ENCODE measurements around the gene EIF3I.
A peak's percentile ranks its signal among the peaks of the same experiment; 100 is the strongest.
"Not testable (repeated sequence)": the region's sequence is repeated elsewhere in the genome, so short reads cannot be mapped to it uniquely, and the experiment has no call there.

EIF3I gene

DNA sequence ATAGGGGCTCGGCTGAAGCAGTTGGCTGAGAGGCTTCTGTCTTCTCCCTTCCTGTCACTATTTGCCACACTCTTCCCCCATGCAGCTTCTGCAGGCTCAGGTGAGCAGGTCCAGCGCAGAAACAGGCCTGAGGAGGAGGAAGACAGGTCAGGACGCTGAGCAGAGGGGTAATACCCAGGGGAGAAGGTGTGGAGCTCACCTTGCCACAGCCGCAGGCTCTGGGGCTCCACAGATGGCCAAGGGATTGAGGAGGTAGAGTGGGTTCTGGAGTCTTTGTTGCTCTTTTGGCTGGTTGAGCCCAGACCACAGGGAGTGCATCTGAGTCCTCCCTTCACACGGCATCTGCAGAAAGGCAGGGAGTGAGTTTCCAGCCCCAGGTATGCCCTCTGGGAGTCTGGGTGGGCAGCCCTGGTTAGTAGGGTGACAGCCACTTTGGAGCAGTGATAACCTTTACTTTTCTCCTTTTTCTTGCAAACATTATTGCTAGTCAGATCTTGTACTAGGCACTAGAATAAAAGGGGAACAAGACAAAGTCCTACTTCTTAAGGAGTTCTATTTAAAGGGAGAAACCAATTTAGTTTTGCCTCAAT, 9.7 kb downstream of the EIF3I start:
- DNase-seq: no peak

DNA sequence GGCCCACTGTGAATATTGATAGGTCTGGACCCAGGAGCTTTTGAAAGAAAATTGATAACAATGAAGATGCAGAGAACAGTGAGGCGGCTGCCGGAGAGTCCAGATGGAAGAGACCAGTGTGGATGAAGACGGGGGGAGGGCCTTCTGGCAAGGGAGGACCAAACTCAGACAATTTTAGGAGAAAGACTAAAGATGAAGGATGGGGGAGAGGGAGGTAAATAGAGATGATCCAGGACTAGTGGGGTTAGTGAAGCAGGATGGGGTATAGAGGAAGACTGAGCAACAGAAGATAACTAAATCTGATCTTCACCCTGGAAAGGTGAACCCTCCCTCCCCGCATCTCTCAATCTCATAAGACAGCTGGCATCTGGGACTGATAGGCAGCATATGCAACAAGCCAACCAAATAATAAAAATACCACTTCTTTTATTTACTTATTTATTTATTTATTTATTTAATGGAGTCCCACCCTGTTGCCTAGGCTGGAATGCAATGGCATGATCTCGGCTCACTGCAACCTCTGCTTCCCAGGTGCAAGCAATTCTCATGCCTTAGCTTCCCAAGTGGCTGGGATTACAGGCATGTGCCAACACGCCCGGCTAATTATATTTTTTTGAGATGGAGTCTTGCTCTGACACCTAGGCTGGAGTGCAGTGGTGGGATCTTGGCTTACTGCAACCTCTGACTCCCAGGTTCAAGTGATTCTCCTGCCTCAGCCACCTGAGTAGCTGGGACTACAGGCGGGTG, 10.5 kb downstream of the EIF3I start:
- DNase-seq: no peak

DNA sequence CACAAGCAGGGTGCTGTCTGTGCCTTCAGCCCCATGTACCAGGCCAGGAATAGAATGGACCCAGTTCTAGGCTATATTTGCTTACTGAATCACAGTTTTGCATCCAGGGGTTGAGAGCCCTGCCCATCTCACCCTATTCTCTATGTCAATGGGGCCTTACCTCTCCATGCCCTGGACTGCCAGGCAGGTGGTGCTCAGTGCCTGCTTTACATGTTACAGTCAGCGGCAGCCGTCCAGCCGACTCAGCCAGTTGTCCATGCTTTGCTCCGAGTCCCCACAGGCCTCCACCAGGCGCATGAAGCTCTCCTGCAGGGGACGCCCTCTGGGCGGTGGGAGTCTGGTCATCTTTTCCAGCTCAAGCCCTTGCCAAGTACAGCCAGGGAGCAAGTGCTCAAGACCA, 12.6 kb downstream of the EIF3I start:
- DNase-seq: no peak

DNA sequence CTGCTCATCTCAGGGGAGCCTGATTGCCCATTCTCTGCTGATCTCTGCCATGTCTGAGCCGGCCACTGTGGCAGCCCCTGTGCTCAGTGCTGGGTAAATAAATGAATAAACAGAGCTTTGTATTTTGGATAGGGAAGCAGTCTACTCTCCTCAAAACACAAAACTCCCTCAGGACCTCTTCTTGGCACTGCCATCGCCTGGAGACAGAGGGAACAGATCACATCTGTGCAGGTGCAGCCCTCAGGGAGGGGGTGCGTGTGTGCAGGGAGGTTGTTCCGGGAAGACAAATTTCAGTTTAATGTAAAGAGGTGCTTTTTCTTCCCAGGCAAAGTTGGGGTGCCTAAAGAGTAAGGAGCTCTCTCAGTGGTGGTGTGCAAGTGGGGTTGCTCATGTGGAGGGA, 17.1 kb downstream of the EIF3I start:
- DNase-seq: peak in 7 of 56 donors; percentile 6 to 36 (median 10)

DNA sequence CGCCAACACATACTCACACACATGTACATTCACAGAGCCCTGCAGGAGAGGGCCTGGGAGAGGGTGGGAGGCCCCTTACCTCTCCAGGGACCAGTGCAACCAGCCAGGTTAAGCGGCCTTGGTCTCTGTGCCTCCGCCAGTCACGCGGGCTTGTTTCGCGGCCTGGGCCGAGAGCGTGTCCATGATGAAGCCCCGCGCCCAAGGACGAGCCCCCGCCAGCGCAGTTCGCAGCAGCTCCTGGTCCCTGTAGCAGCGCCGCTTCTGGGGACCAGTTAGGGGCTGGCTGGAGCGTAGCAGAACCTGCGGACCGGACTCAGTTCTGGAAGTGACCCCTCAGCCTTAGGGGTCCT, 17.6 kb downstream of the EIF3I start:
- DNase-seq: peak in 2 of 56 donors; percentile 18 to 34

DNA sequence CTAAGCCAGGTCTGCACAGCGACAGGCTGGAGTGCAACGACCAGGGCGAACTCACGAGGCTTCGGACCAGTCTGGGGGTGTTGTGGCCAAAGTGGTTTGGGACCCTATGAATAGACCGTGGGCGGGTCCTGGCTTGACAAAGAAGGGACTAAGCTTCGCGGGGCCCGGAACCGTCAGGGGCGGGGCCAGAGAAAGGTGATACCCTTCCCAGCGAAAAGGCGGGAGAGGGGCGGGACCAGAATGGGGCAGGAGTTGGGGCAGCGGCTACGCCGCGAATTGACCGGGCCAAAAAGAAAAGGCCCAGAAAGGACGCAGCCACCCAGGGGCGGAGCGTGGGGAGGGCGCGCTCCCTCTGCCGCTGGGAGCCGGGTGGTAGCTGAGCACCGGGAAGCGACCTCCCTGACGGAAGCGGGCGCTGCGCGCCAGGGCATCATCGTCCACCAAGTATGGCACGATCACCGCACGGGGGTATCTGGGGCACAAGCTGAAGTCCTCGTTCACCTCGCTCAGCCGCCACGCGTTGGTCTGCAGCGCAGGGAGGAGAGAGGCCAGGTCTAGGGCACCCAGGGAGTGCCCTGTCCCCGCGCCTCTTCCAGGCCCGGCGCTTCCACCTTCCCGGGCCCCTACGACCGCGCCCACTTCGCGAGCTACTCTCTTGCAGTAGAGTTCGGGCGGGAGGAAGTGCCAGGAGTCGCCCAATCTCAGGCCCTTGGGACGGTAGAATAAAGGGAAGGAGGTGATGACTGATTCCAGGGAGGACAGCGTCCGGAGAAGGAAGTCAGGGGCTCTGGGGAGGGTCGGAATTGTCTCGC, 18.1 kb downstream of the EIF3I start:
- DNase-seq: peak in 49 of 56 donors; percentile 10 to 80 (median 51)

DNA sequence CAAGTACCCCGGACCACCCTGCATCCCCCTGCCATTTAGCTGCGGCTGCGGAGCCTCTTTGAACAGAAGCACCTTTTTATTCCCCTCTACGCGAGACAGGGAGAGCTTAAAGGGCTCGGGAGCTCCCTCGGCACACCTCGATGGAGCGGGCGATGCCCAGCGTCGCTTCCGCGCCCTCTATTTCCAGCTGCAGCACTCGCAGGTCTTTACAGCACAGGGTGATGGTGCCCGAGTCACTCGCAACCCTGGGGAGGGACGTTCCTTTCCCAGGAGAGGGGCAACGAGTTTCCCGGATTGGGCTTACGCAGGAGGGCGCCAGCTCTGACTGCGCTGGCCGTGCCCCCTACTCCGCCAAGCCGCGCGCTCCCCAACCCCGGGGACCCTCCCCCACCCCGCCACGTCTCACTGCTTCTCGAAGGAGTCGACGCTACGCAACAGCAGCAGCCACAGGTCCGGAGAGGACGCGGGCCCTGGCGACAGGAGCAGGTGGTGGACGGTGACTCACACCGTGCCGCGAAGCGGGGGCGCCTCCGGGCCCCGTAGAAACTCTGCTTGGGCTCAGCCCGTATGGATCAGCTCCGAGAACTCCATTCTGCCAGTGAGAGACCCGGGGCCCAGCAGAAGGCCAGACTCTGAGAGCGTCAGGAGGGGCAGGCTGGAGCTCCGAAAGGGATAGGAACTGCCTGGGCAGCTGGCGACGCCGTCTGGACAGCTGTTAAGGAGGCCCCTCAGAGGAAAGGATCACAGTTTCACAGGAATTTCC, 19.0 kb downstream of the EIF3I start:
- DNase-seq: peak in 47 of 56 donors; percentile 11 to 73 (median 40)

DNA sequence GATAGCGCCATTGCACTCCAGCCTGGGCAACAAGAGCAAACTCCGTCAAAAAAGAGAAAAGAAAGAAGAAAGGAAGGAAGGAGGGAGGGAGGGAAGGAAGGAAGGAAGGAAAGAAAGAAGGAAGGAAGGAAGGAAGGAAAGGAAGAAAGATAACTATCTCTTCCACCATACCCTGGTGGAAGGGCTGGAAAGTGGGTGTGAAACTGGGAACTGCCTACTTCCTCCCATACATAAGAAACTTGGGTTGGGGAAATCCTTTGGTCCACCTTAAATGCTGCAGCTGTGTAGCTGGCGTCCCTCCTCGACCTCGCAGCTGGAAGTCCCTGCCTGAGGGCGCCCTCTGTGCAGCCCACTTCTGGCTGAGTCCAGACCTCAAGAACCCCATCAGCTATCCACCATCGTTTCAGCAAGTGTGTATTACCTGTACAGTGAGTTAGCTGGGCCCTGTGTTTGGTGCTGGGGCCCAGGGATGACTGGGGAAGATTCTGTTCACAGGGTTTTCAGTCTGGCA, 20.2 kb downstream of the EIF3I start:
- peak in 43 of 56 donors; percentile 2 to 68 (median 33) for DNase-seq

DNA sequence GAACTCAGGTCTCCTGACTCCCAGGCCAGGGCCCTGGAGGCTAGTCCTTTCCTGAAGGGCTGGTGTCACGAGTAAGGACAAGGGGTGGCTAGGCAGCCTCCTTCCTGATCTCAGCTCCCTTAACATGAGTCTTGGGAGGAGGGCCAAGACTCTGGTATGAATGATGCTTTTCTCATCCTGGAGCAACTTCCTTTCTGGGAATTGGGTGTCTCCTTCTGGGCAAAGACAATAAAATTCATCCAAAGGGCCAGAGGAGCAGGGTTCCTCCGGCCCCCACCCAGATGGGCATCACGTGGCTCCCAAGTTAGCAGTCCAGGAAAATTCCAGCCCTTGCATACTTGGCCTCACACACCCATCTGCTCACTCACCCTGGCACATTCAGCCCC, 24.7 kb downstream of the EIF3I start, which contains the start of gene FAM167B:
Gene FAM167B, plus strand, starts transcription at position 335 of the 386 bp plus-strand sequence. CDS start 200 bp downstream, outside the sequence.
- no peak for DNase-seq

DNA sequence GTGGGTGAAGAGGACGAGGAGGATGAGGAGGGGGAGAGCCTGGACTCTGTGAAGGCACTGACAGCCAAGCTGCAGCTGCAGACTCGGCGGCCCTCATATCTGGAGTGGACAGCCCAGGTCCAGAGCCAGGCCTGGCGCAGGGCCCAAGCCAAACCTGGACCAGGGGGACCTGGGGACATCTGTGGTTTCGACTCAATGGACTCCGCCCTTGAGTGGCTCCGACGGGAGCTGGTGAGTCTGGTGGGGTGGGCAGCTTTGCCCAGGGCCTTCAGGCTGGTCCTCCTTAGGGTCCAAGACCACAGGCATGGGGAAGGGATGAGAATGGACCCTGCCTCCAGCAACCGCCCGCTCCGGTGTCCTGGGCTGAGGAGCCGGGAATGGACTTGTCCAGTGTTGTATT, 25.2 kb downstream of the EIF3I start:
- DNase-seq: no peak

DNA sequence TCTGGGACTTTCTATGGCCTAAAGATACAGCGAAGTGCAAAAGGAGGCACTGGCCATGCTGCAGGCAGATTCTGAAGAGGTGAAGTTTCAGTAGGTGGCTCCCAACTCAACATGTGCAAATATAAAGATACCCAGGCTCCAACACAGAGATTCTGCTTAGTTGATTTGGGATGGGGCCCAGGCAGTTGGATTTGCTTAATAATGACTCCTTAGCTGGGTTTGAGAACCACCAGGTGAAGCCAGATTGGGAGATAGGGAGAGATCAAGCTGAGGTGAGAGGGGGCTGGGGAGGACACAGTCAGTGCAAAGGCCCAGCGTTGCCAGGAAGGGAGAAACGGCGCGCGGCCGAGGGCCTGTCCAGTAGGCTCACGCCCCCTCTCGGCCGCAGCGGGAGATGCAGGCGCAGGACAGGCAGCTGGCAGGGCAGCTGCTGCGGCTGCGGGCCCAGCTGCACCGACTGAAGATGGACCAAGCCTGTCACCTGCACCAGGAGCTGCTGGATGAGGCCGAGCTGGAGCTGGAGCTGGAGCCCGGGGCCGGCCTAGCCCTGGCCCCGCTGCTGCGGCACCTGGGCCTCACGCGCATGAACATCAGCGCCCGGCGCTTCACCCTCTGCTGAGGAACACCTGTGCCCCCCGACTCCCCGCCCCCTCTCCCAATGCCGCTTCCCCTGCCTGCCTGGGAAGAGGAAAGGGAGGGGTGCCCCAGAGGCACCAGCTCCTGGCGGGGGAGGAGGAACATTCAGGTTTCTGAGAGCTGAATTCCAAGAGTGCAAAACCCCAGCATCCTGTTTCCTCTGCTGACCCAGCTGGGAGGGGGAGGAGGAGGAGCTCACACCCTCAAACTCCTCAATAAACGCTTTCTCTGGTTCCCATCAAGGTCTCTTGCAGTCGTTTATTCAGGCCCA, 26.0 kb downstream of the EIF3I start:
- peak in 14 of 56 donors; percentile 3 to 47 (median 8) for DNase-seq

DNA sequence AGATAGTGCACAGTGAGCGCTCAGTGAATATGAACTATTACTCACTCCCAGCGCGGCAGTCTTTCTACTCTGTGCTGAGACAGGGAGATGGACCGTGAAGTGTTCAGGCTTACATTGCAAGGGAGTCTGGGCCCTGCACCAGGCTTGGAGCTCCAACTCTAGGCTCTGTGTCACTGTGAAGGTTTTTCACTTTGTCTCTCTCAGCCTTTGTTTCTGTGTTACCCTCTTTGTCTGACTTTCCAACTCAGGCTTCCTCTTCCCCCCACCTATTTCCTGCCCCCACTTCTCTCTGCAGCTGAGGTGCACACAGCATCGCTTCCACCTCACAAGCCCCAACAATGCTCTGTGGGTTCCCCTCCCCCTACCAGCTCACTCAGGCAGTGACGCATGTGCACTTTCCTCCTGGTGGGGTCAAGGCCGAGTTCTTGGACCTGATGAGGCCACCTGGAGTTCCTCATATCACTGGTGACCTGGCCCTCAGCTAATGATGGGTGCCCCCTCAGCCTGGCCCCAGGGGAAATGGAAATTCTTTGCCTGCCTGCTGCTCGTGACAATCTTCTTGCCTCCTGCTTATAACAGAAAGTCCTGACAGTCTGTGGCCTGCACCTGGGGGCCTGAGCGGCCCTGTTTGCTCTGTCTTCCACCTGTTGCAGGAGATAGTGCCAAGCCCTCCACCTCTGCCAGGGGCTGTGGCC, 27.8 kb downstream of the EIF3I start:
- DNase-seq: peak in 2 of 56 donors; percentile 7 to 13

DNA sequence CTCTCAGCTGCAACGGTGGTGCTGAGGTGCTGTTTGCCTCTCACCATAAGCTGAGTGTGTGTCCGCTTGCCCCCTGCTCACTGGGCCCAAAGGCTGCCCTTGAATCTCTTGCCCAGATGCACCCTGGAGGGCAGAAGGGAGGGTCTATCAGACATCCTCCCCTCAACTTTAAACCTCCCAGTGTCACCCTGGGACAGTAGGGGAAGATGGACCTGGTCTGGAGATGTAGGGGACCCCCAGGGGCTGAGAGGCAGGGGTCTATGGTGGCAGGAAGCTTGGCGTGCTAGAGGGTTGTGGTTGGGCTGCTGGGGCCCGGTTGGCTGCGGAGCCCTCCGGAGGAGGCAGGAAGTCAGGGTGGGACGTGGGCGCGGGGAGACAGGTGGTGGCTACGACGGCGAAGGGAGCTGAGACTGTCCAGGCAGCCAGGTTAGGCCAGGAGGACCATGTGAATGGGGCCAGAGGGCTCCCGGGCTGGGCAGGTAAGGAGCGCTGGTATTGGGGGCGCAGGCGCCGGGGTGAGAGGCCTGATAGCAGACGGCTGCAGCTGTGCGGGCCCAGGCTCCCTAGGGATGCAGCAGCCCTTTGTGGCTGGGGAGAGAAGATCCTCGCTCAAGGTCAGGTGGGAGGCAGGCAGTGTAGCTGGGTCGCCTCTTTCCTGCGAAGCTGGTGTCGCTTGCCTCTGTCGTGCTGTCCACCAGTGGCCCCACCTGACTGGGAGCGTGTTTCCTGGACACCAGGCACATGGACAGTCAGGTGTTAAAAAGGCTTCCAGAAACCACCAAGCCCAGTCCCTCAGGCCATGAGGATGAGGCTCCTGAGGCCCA, 28.9 kb downstream of the EIF3I start, which contains the start of gene LCK:
Gene LCK, plus strand, starts transcription at position 373 of the 824 bp plus-strand sequence. CDS start 23,065 bp downstream, outside the sequence.
- no peak for DNase-seq

DNA sequence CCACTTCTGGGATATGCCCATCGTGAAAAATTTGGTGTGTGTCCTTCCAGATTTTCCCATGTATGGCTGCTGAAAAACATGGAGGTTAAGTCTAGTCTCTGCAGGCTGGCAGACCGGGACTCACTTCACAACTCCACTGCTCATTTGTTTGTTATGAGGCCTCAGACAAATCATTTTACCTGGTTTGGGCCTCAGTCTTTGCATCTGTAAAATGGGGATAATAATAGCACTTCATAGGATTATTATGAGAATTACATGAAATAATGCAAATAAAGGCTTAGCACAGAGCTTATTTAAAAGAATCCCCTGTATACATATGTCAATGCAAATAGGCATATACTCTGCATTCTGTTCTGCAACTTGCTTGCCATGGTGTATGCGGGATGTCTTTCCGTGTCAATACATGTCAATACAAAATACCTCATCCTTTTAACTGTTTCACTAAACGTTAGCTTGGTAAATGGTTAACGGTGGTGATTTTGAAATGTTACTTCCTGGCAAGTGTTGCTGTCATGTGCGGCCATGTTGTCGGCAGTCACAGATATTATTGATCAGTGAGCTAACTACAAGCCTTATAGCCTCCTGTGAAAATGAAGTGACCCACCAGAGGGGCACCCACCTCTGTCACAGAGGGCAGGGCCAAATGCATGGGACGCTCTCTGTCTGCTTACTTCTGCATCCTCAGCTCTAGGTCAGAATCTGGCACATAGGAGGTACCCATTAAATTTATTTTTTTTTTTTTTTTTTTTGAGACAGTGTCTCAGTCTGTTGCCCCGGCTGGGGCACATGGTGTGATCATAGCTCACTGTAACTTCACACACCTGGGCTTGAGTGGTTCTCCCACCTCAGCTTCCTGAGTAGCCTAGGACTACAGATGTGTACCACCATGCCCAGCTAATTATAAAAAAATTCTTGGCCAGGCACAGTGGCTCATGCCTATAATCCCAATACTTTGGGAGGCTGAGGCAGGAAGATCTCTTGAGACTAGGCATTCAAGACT, 33.2 kb downstream of the EIF3I start:
- no peak for DNase-seq

DNA sequence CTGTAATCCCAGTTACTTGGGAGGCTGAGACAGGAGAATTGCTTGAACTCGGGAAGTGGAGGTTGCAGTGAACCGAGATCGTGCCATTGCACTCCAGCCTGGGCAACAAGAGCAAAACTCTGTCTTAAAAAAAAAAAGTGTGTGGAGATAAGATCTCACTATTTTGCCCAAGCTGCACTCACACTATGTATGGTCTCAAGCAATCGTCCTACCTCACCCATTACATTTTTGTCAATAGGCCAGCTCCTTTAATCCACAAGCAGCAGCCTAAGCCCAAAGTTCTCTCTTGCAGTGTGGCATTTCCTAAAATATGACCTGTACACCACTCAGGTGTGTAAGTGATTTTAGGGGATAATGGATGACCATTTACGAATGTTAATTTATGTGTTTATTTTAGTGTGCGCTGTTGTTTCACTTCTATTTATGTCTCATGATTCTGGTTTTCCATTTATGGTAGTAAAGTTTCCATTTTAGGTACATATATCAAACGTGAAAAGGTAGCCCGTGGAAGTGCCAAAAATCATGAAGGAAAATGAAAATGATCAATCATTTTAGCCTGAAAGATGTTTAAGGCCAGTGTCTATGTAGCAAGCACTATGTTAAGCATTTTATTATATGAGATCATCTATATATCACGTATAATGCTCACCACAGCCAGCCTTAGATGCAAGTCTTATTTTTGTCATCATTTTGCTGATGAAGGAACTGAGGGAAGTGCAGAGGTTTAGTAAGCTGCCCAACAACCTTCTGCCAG, 34.4 kb downstream of the EIF3I start:
- no peak for DNase-seq

DNA sequence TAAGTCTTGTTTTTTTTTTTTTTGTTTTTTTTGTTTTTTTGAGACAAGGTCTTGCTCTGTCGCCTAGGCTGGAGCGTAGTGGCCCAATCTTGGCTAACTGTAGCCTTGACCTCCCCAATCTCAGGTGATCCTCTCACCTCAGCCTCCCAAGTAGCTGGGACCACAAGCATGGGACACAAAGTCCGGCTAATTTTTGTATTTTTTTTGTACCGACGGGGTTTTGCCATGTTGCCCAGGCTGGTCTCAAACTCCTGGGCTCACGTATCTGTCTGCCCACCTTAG, 35.0 kb downstream of the EIF3I start:
- DNase-seq: no peak

DNA sequence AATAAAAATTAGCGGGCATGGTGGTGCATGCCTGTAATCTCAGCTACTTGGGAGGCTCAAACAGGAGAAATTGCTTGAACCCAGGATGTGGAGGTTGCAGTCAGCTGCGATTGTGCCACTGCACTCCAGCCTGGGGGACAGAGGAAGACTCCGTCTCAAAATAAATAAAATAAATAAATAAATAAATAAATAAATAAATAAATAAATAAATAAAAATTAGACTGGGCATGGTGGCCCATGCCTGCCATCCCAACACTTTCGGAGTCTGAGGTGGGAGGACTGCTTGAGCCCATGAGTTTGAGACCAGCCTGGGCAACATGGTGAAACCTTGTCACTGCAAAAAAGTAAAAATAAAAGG, 41.0 kb downstream of the EIF3I start:
- DNase-seq: not testable (repeated sequence)
